Activated T-helper 2 cell treated with anti-CD3 and anti-CD28 coated beads, Interferon-gamma antibody, Interleukin-2, Interleukin-4, amounts not matched to agents 10 μg/mL and 5 μg/mL and 100 μg/mL, durations not matched to agents 14 hours and 24 hours and 36 hours (primary cell): ENCODE results near the gene MAP3K2. TPM values are rescaled to one million over a fixed set of nuclear protein-coding genes. Genes with fewer than 3 reads are reported as not detected.
A peak's percentile ranks its signal among the peaks of the same experiment; 100 is the strongest.

Source experiments
- DNase-seq: peaks from one replicate; pipeline ENCODE4 v3.0.0; 2021; ENCODE audit warnings: low spot score
- H3K27ac Mint-ChIP-seq: one replicate; pipeline ENCODE4 v1.8.0; 2021; ENCODE audit warnings: mixed read lengths
- H3K27me3 Mint-ChIP-seq: one replicate; pipeline ENCODE4 v1.8.0; 2021; ENCODE audit warnings: low read depth, mixed read lengths
- H3K36me3 Mint-ChIP-seq: one replicate; pipeline ENCODE4 v1.8.0; 2021; ENCODE audit warnings: low read depth, mixed read lengths
- H3K4me1 Mint-ChIP-seq: one replicate; pipeline ENCODE4 v1.8.0; 2021; ENCODE audit warnings: low read depth, mixed read lengths
- H3K4me3 Mint-ChIP-seq: one replicate; pipeline ENCODE4 v1.8.0; 2021; ENCODE audit warnings: low read depth, mild to moderate bottlenecking, moderate library complexity, mixed read lengths
- H3K9me3 Mint-ChIP-seq: one replicate; pipeline ENCODE4 v1.8.0; 2021; ENCODE audit warnings: mixed read lengths
- intact Hi-C: fragments of 100-400 bp; cut with micrococcal nuclease; formaldehyde crosslinking; loops from one replicate; pipeline ENCODE4 v1.15.1; 2023
- total RNA-seq: library from RNA; stranded (reverse); gene quantifications from 2 replicates; pipeline ENCODE4 v1.2.3, GENCODE V29; 2022

The MAP3K2 gene
- total RNA-seq, 1 donor from 2014 or later, result 51.3 TPM

- H3K36me3 Mint-ChIP-seq, result peaks cover 28% of the 10 kb centered on the region
Measured at GRCh38 chr2:127342101-127342500, 45.7 kb downstream of the MAP3K2 start.

GRCh38 chr2:127332335-127332734, 55.4 kb downstream of the MAP3K2 start:
- H3K4me1 Mint-ChIP-seq, result no peaks in the 10 kb centered on the region
- DNase-seq, result no peak
- intact Hi-C loops, result no loop called here
- no peak overlapping the region for H3K27ac Mint-ChIP-seq
- H3K27me3 Mint-ChIP-seq, result no peaks in the 10 kb centered on the region
- no peak overlapping the region for H3K4me3 Mint-ChIP-seq
- H3K9me3 Mint-ChIP-seq, result no peaks in the 10 kb centered on the region
- H3K36me3 Mint-ChIP-seq, result peaks cover 48% of the 10 kb centered on the region

More at GRCh38 chr2:127342101-127342500, 45.7 kb downstream of the MAP3K2 start:
- intact Hi-C loops, result no loop called here
- Mint-ChIP-seq H3K27me3 (no peaks in the 10 kb centered on the region), H3K4me1 (peaks cover 11% of the 10 kb centered on the region), H3K27ac (no peak overlapping the region), H3K9me3 (no peaks in the 10 kb centered on the region), H3K4me3 (no peak overlapping the region)
- DNase-seq, result no peak

- H3K4me1 Mint-ChIP-seq, result no peaks in the 10 kb centered on the region
- H3K36me3 Mint-ChIP-seq, result peaks cover 53% of the 10 kb centered on the region
- no peaks in the 10 kb centered on the region for H3K9me3 Mint-ChIP-seq
- H3K4me3 Mint-ChIP-seq, result no peak overlapping the region
- no peak for DNase-seq
- H3K27ac Mint-ChIP-seq, result no peak overlapping the region
- no peaks in the 10 kb centered on the region for H3K27me3 Mint-ChIP-seq
- intact Hi-C loops, result no loop called here
Measured at GRCh38 chr2:127330753-127331152, 57.0 kb downstream of the MAP3K2 start.

- Mint-ChIP-seq H3K36me3 (peaks cover 55% of the 10 kb centered on the region), H3K27ac (no peak overlapping the region), H3K9me3 (no peaks in the 10 kb centered on the region), H3K4me1 (no peaks in the 10 kb centered on the region), H3K27me3 (no peaks in the 10 kb centered on the region), H3K4me3 (no peak overlapping the region)
- no peak for DNase-seq
- intact Hi-C loops, result no loop called here
Measured at GRCh38 chr2:127326289-127326945, 61.4 kb downstream of the MAP3K2 start.

- intact Hi-C loops, result loop anchor here (2.0 kb wide), 1 partner anchor 154 kb away; no protein-coding TSS in a partner anchor
- Mint-ChIP-seq H3K36me3 (peaks cover 60% of the 10 kb centered on the region), H3K9me3 (peaks cover 8% of the 10 kb centered on the region), H3K4me1 (peaks cover 6% of the 10 kb centered on the region), H3K27me3 (no peaks in the 10 kb centered on the region), H3K4me3 (no peak overlapping the region), H3K27ac (no peak overlapping the region)
- no peak for DNase-seq
Measured at GRCh38 chr2:127324635-127325034, 63.1 kb downstream of the MAP3K2 start.

GRCh38 chr2:127321303-127321702, 66.5 kb downstream of the MAP3K2 start:
- DNase-seq, result no peak
- peaks cover 71% of the 10 kb centered on the region for H3K36me3 Mint-ChIP-seq
- H3K4me3 Mint-ChIP-seq, result no peak overlapping the region
- H3K9me3 Mint-ChIP-seq, result peaks cover 8% of the 10 kb centered on the region
- no peaks in the 10 kb centered on the region for H3K27me3 Mint-ChIP-seq
- intact Hi-C loops, result no loop called here
- no peak overlapping the region for H3K27ac Mint-ChIP-seq
- peaks cover 6% of the 10 kb centered on the region for H3K4me1 Mint-ChIP-seq

- Mint-ChIP-seq H3K36me3 (peaks cover 71% of the 10 kb centered on the region), H3K4me1 (peaks cover 6% of the 10 kb centered on the region), H3K4me3 (no peak overlapping the region), H3K27me3 (no peaks in the 10 kb centered on the region), H3K27ac (no peak overlapping the region), H3K9me3 (peaks cover 8% of the 10 kb centered on the region)
- DNase-seq, result no peak
- intact Hi-C loops, result no loop called here
Measured at GRCh38 chr2:127320586-127321275, 67.0 kb downstream of the MAP3K2 start.

- DNase-seq, result no peak
- peaks cover 8% of the 10 kb centered on the region for H3K9me3 Mint-ChIP-seq
- no peak overlapping the region for H3K4me3 Mint-ChIP-seq
- no peaks in the 10 kb centered on the region for H3K27me3 Mint-ChIP-seq
- H3K4me1 Mint-ChIP-seq, result peaks cover 6% of the 10 kb centered on the region
- intact Hi-C loops, result no loop called here
- H3K27ac Mint-ChIP-seq, result peak overlapping the region; percentile 58
- peaks cover 72% of the 10 kb centered on the region for H3K36me3 Mint-ChIP-seq
Measured at GRCh38 chr2:127320067-127320466, 67.7 kb downstream of the MAP3K2 start.

GRCh38 chr2:127314193-127314988, 73.4 kb downstream of the MAP3K2 start:
- Mint-ChIP-seq H3K4me3 (no peak overlapping the region), H3K4me1 (no peaks in the 10 kb centered on the region), H3K27me3 (no peaks in the 10 kb centered on the region), H3K36me3 (peaks cover 65% of the 10 kb centered on the region), H3K27ac (no peak overlapping the region), H3K9me3 (no peaks in the 10 kb centered on the region)
- no peak for DNase-seq
- intact Hi-C loops, result no loop called here

GRCh38 chr2:127313406-127313805, 74.4 kb downstream of the MAP3K2 start:
- Mint-ChIP-seq H3K36me3 (peaks cover 60% of the 10 kb centered on the region), H3K4me1 (no peaks in the 10 kb centered on the region), H3K4me3 (no peak overlapping the region), H3K27me3 (no peaks in the 10 kb centered on the region), H3K27ac (no peak overlapping the region), H3K9me3 (no peaks in the 10 kb centered on the region)
- intact Hi-C loops, result no loop called here
- no peak for DNase-seq

GRCh38 chr2:127310980-127311379, 76.8 kb downstream of the MAP3K2 start:
- no peak overlapping the region for H3K27ac Mint-ChIP-seq
- H3K9me3 Mint-ChIP-seq, result no peaks in the 10 kb centered on the region
- H3K36me3 Mint-ChIP-seq, result peaks cover 65% of the 10 kb centered on the region

GRCh38 chr2:127309468-127309867, 78.3 kb downstream of the MAP3K2 start:
- intact Hi-C loops, result no loop called here
- peaks cover 54% of the 10 kb centered on the region for H3K36me3 Mint-ChIP-seq
- H3K27ac Mint-ChIP-seq, result no peak overlapping the region

More at GRCh38 chr2:127310980-127311379, 76.8 kb downstream of the MAP3K2 start:
- Mint-ChIP-seq H3K4me3 (no peak overlapping the region), H3K27me3 (no peaks in the 10 kb centered on the region), H3K4me1 (no peaks in the 10 kb centered on the region)
- no peak for DNase-seq
- intact Hi-C loops, result no loop called here

More at GRCh38 chr2:127309468-127309867, 78.3 kb downstream of the MAP3K2 start:
- H3K9me3 Mint-ChIP-seq, result no peaks in the 10 kb centered on the region
- H3K27me3 Mint-ChIP-seq, result no peaks in the 10 kb centered on the region
- H3K4me1 Mint-ChIP-seq, result no peaks in the 10 kb centered on the region
- no peak for DNase-seq
- no peak overlapping the region for H3K4me3 Mint-ChIP-seq
